CD4-positive, alpha-beta memory T cell (primary cell): ENCODE measurements around the gene KCNJ5. TPM values are rescaled to one million over a fixed set of nuclear protein-coding genes. Genes with fewer than 3 reads are reported as not detected.

Source experiments
- CTCF ChIA-PET: fragments of 350-600 bp; sonication (Branson Sonifier 250); formaldehyde crosslinking; loops from one replicate; lab custom pipeline; 2021; ENCODE audit warnings: inconsistent platforms; ENCODE audit not compliant: partially characterized antibody; lab: Charles Lee
- POLR2A ChIA-PET: fragments of 350-600 bp; sonication (Branson Sonifier 250); formaldehyde crosslinking; loops from one replicate; lab custom pipeline; 2021; ENCODE audit not compliant: partially characterized antibody; lab: Charles Lee
- DNase-seq, 5 donors: peaks; one replicate each; pipeline versions ENCODE4 v3.0.0 to v3.0.0-alpha.2; 2020 to 2022; ENCODE audit warnings: mixed read lengths in 1 of 5
- H3K27ac ChIP-seq: one replicate; pipeline ENCODE4 v1.7.0; 2013; ENCODE audit warnings: low read depth, low read length
- H3K27me3 ChIP-seq: 2 replicates; pipeline ENCODE4 v1.7.0; 2013; ENCODE audit warnings: mild to moderate bottlenecking, low read length, moderate library complexity; ENCODE audit not compliant: insufficient read depth
- H3K36me3 ChIP-seq: 2 replicates; pipeline ENCODE4 v1.7.0; 2013; ENCODE audit warnings: mild to moderate bottlenecking, low read length, moderate library complexity; ENCODE audit not compliant: insufficient read depth
- H3K4me1 ChIP-seq: 2 replicates; pipeline ENCODE4 v1.7.0; 2013; ENCODE audit warnings: mild to moderate bottlenecking, low read length, moderate library complexity; ENCODE audit not compliant: insufficient read depth
- H3K4me3 ChIP-seq, 2 donors: one replicate each; pipeline ENCODE4 v1.7.0; 2013; ENCODE audit warnings: low read length in 2 of 2, mild to moderate bottlenecking in 1 of 2
- H3K9me3 ChIP-seq, 2 donors: one replicate each; pipeline ENCODE4 v1.7.0; 2013; ENCODE audit warnings: low read length in 2 of 2, control low read depth in 1 of 2; ENCODE audit not compliant: control insufficient read depth in 1 of 2
- H3K27ac Mint-ChIP-seq, 7 donors: one replicate each; pipeline ENCODE4 v1.8.0; 2020 to 2021; ENCODE audit warnings: mixed read lengths in 7 of 7, mild to moderate bottlenecking in 6 of 7, inconsistent platforms in 3 of 7, moderate library complexity in 3 of 7
- H3K27me3 Mint-ChIP-seq, 2 donors: one replicate each; pipeline ENCODE4 v1.8.0; 2020 to 2021; ENCODE audit warnings: mixed read lengths in 2 of 2
- H3K36me3 Mint-ChIP-seq, 2 donors: one replicate each; pipeline ENCODE4 v1.8.0; 2020 to 2021; ENCODE audit warnings: mixed read lengths in 2 of 2, inconsistent platforms in 1 of 2, mild to moderate bottlenecking in 1 of 2
- H3K4me1 Mint-ChIP-seq, 4 donors: one replicate each; pipeline ENCODE4 v1.8.0; 2020 to 2021; ENCODE audit warnings: mixed read lengths in 4 of 4, mild to moderate bottlenecking in 1 of 4
- H3K4me3 Mint-ChIP-seq, 8 donors: one replicate each; pipeline ENCODE4 v1.8.0; 2020 to 2021; ENCODE audit warnings: mixed read lengths in 8 of 8, mild to moderate bottlenecking in 7 of 8, moderate library complexity in 6 of 8, inconsistent platforms in 3 of 8
- H3K9me3 Mint-ChIP-seq, 8 donors: one replicate each; pipeline ENCODE4 v1.8.0; 2020 to 2021; ENCODE audit warnings: mixed read lengths in 8 of 8, mild to moderate bottlenecking in 5 of 8, inconsistent platforms in 3 of 8, moderate library complexity in 1 of 8
- intact Hi-C: fragments of 100-400 bp; cut with micrococcal nuclease; formaldehyde crosslinking; loops from one replicate; pipeline ENCODE4 v1.15.1; 2023
- polyA plus RNA-seq, 2 donors: library from polyadenylated mRNA; unstranded; fragments of 300-500 nt; fragmentation: Illumina TruSeq; gene quantifications; one replicate each; pipeline ENCODE4 v1.2.3, GENCODE V29; 2021
- total RNA-seq, 2 experiments: library from RNA; stranded (reverse); gene quantifications; one replicate each; pipeline ENCODE4 v1.2.3, GENCODE V29; 2021

KCNJ5 gene
- total and polyA plus RNA-seq, 4 experiments from 2014 or later: 0.23 to 0.33 TPM; not detected in 2

- no peaks in the 10 kb centered on the region for H3K9me3 Mint-ChIP-seq
- intact Hi-C loops: no loop called here
- H3K27ac Mint-ChIP-seq: no peak overlapping the region
- no peaks in the 10 kb centered on the region for H3K9me3 ChIP-seq
- H3K4me1 Mint-ChIP-seq: peaks cover 6 to 16% (median 8%) of the 10 kb centered on the region in 4 donors
- POLR2A ChIA-PET: no interaction called here
- no peaks in the 10 kb centered on the region for H3K36me3 ChIP-seq
- CTCF ChIA-PET: interaction anchor here (11.7 kb wide), 1 partner anchor 15 kb away, joined by 104 read pairs; no protein-coding TSS in a partner anchor
- H3K4me3 Mint-ChIP-seq: no peak overlapping the region
- H3K4me1 ChIP-seq: no peaks in the 10 kb centered on the region
- H3K36me3 Mint-ChIP-seq: no peaks in the 10 kb centered on the region
- H3K27me3 Mint-ChIP-seq: peaks cover 8% of the 10 kb centered on the region in 2 donors
- no peaks in the 10 kb centered on the region for H3K27me3 ChIP-seq
- DNase-seq: no peak
- no peak overlapping the region for H3K27ac ChIP-seq
- no peak overlapping the region for H3K4me3 ChIP-seq
These were observed 9.3 kb downstream of the KCNJ5 start for GRCh38 chr11:128900468-128900867.

DNA sequence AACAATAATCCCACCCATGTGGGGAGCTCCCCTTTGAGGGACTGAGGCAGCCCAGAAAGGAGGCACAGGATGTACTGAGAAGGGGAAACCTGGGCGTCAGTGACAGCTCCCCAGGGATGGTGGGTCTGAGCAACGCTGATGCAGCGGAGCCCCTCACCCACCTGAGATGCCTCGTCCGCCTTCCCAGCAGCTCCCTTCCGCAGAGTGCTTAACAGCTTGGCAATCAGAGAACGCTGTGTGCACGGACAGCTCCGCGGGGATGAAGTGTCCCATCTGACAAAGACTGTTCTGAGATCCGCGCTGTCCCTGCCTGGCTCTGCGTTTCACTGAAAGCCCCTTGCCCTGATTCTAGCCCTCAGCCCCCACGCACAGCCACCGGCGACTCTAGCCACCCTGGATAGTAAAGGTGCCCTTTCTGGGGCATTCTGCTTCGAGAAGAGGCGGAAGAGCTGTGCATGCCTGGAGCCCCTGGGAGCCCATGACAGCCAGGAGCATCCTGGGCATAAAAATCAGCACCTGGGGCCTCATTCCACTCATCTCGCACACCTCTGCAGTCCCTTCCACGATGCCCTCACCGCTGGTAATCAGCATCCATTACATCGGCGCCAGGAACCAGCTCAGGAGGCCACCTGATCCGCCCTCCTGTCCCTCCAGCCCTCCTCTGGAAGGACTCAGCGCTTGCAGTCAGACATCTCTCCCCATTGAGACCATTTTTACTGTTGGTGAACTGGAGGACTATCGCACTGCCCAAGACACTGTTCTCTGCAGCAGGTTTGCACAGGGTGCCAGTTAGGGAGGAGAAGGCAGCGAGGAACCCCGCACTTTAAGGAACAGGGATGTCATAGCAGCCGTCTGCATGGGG is 10.7 kb downstream of the KCNJ5 start:
- POLR2A ChIA-PET: no interaction called here
- peaks cover 5 to 10% of the 10 kb centered on the region in 2 donors for H3K27me3 Mint-ChIP-seq
- peaks cover 11 to 27% (median 16%) of the 10 kb centered on the region in 4 donors for H3K4me1 Mint-ChIP-seq
- Histone ChIP-seq H3K27ac (no peak overlapping the region), H3K4me3 (no peak overlapping the region), H3K27me3 (peaks cover 5% of the 10 kb centered on the region), H3K9me3 (no peaks in the 10 kb centered on the region), H3K36me3 (no peaks in the 10 kb centered on the region), H3K4me1 (peaks cover 10% of the 10 kb centered on the region)
- DNase-seq: no peak
- intact Hi-C loops: no loop called here
- no peak overlapping the region for H3K4me3 Mint-ChIP-seq
- H3K36me3 Mint-ChIP-seq: no peaks in the 10 kb centered on the region
- H3K9me3 Mint-ChIP-seq: no peaks in the 10 kb centered on the region
- CTCF ChIA-PET: interaction anchor here (11.7 kb wide), 1 partner anchor 16 kb away, joined by 104 read pairs; no protein-coding TSS in a partner anchor
- no peak overlapping the region for H3K27ac Mint-ChIP-seq

GRCh38 chr11:128902515-128903066 is 11.4 kb downstream of the KCNJ5 start:
- no peaks in the 10 kb centered on the region for H3K36me3 ChIP-seq
- peaks cover 11 to 27% (median 16%) of the 10 kb centered on the region in 4 donors for H3K4me1 Mint-ChIP-seq
- no peak for DNase-seq
- H3K36me3 Mint-ChIP-seq: no peaks in the 10 kb centered on the region
- no peaks in the 10 kb centered on the region for H3K9me3 Mint-ChIP-seq
- intact Hi-C loops: no loop called here
- H3K27me3 ChIP-seq: peaks cover 5% of the 10 kb centered on the region
- peaks cover 5 to 8% of the 10 kb centered on the region in 2 donors for H3K27me3 Mint-ChIP-seq
- POLR2A ChIA-PET: no interaction called here
- H3K4me3 Mint-ChIP-seq: no peak overlapping the region
- peaks cover 10% of the 10 kb centered on the region for H3K4me1 ChIP-seq
- no peak overlapping the region for H3K27ac ChIP-seq
- H3K27ac Mint-ChIP-seq: no peak overlapping the region
- H3K4me3 ChIP-seq: no peak overlapping the region
- H3K9me3 ChIP-seq: no peaks in the 10 kb centered on the region
- CTCF ChIA-PET: interaction anchor here (1.8 to 11.7 kb wide), 3 partner anchors 17 to 745 kb away, joined by 5 to 104 read pairs (median 6); no protein-coding TSS in a partner anchor

GRCh38 chr11:128903248-128904061 is 12.3 kb downstream of the KCNJ5 start:
- Histone ChIP-seq H3K27me3 (peaks cover 5% of the 10 kb centered on the region), H3K36me3 (no peaks in the 10 kb centered on the region), H3K9me3 (no peaks in the 10 kb centered on the region), H3K27ac (no peak overlapping the region), H3K4me3 (no peak overlapping the region), H3K4me1 (peaks cover 10% of the 10 kb centered on the region)
- peak overlapping the region in 1 of 7 donors; percentile 21 for H3K27ac Mint-ChIP-seq
- H3K9me3 Mint-ChIP-seq: no peaks in the 10 kb centered on the region
- no peaks in the 10 kb centered on the region for H3K36me3 Mint-ChIP-seq
- DNase-seq: no peak
- peaks cover 7 to 8% of the 10 kb centered on the region in 2 donors for H3K27me3 Mint-ChIP-seq
- ChIA-PET POLR2A (no interaction called here), CTCF (interaction anchor here (1.0 to 11.7 kb wide), 5 partner anchors 11 to 745 kb away, joined by 3 to 104 read pairs (median 5); no protein-coding TSS in a partner anchor)
- intact Hi-C loops: no loop called here
- H3K4me1 Mint-ChIP-seq: peaks cover 11 to 27% (median 16%) of the 10 kb centered on the region in 4 donors
- H3K4me3 Mint-ChIP-seq: peak overlapping the region in 6 of 8 donors; percentile 46 to 84 (median 71)

GRCh38 chr11:128904303-128904655 is 13.1 kb downstream of the KCNJ5 start:
- Histone ChIP-seq H3K36me3 (no peaks in the 10 kb centered on the region), H3K4me3 (no peak overlapping the region), H3K27ac (no peak overlapping the region), H3K9me3 (no peaks in the 10 kb centered on the region), H3K4me1 (peaks cover 10% of the 10 kb centered on the region), H3K27me3 (peaks cover 13% of the 10 kb centered on the region)
- Mint-ChIP-seq H3K4me1 (peaks cover 11 to 27% (median 16%) of the 10 kb centered on the region in 4 donors), H3K4me3 (peak overlapping the region; percentile 60 to 84 (median 71)), H3K36me3 (no peaks in the 10 kb centered on the region), H3K27ac (peak overlapping the region in 1 of 7 donors; percentile 45), H3K9me3 (no peaks in the 10 kb centered on the region), H3K27me3 (peaks cover 7 to 10% of the 10 kb centered on the region in 2 donors)
- ChIA-PET CTCF (interaction anchor here (1.0 to 11.7 kb wide), 5 partner anchors 12 to 746 kb away, joined by 3 to 104 read pairs (median 6); partner anchors contain the start of gene KCNJ5), POLR2A (no interaction called here)
- no peak for DNase-seq
- intact Hi-C loops: no loop called here

- H3K4me3 ChIP-seq: no peak overlapping the region
- H3K36me3 Mint-ChIP-seq: no peaks in the 10 kb centered on the region
- H3K9me3 ChIP-seq: no peaks in the 10 kb centered on the region
- H3K4me1 ChIP-seq: peaks cover 10% of the 10 kb centered on the region
- ChIA-PET POLR2A (interaction anchor here (1.5 kb wide), 1 partner anchor 36 kb away, joined by 3 read pairs; no protein-coding TSS in a partner anchor), CTCF (interaction anchor here (0.8 to 11.7 kb wide), 8 partner anchors 12 to 747 kb away, joined by 3 to 104 read pairs (median 4); partner anchors contain the start of gene KCNJ5)
- peaks cover 12 to 15% of the 10 kb centered on the region in 2 donors for H3K27me3 Mint-ChIP-seq
- intact Hi-C loops: loop anchor here (1.0 kb wide), 1 partner anchor 20 kb away; no protein-coding TSS in a partner anchor
- no peak overlapping the region for H3K27ac ChIP-seq
- H3K36me3 ChIP-seq: no peaks in the 10 kb centered on the region
- H3K27me3 ChIP-seq: peaks cover 15% of the 10 kb centered on the region
- peaks cover 11 to 27% (median 16%) of the 10 kb centered on the region in 4 donors for H3K4me1 Mint-ChIP-seq
- no peaks in the 10 kb centered on the region for H3K9me3 Mint-ChIP-seq
- H3K4me3 Mint-ChIP-seq: peak overlapping the region; percentile 60 to 84 (median 70)
- H3K27ac Mint-ChIP-seq: peak overlapping the region in 3 of 7 donors; percentile 7 to 34 (median 22)
- DNase-seq: peak in 1 of 5 donors; percentile 26
These were observed 13.6 kb downstream of the KCNJ5 start for GRCh38 chr11:128904656-128905344.
